HTERT RPE-1 (cell line): ENCODE results near the gene PRR4.

ENCODE experiments used
- in situ Hi-C: fragments of 300-500 bp; cut with MboI; formaldehyde crosslinking; loops from 4 replicates; pipeline ENCODE4 v1.14.3; 2020; ENCODE audit warnings: low sequenced_read_pairs

The PRR4 gene

DNA sequence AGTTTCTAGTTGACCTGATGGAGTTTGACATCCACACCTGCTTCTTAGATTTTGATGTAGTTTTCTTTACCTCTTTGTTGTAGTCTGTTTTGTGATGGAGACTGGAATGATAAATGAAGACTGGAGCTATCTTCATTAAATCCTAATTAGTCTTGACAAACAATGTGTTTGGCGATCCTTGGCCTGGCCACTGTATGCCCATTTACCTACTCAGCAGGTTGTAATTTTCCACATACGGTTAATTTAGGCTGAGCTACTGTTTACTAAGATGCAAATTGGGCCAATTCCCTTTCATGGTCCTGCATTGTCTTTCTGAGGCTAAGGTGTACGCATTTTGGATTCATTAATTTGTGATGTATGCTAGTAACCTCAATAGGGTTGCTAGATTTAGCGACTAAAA, 46.7 kb downstream of the PRR4 start, which contains the start of gene TAS2R7:
Gene TAS2R7 (minus strand): TSS at position 41 of the 400 bp plus-strand sequence. CDS start 57 bp downstream, outside the sequence.
- in situ Hi-C loops, result no loop called here

DNA sequence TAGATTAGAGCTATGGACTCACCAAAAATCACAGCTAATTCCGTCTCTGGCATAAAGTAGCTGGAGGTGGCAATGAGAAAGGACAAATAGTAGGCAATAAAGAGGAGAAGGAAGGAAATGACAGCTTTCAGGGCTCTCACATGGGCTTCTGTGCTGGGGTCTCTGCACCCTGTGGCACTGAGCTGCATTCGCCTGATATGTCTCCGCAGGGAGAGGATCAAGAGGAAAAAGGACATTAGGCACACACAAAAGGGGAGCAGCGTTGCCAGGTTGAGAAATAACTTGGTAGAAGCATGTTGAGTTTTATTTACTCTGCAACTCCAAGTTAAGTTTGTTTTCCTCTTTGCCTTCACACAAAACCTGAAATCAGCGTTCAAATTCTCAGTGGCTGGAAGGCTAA, 47.5 kb downstream of the PRR4 start:
- in situ Hi-C loops, result no loop called here
